ENCODE data around the gene CD1D.

The CD1D gene

GRCh38 chr1:158149577-158150269 is 31.0 kb upstream of the CD1D start:
- H3K27me3 ChIP-seq (ENCODE audit: control insufficient read depth in 2 of 2, insufficient read depth in 2 of 2, low read length in 2 of 2): no peaks in the 10 kb centered on the region
- peaks cover 8 to 9% of the 10 kb centered on the region in 2 donors for H3K4me1 ChIP-seq (ENCODE audit: control insufficient read depth in 2 of 2, insufficient read depth in 2 of 2, low read length in 2 of 2)
- peak overlapping the region in 1 of 2 donors; percentile 35 for H3K9ac ChIP-seq (ENCODE audit: low read depth in 1 of 2, low read length in 2 of 2)
- no peaks in the 10 kb centered on the region for H3K36me3 ChIP-seq (ENCODE audit: control insufficient read depth in 2 of 2, insufficient read depth in 2 of 2, low read length in 2 of 2)
- no peaks in the 10 kb centered on the region for H3K9me3 ChIP-seq (ENCODE audit: control insufficient read depth in 2 of 2, low read length in 2 of 2)
- peak overlapping the region; percentile 22 to 71 for H3K4me3 ChIP-seq (ENCODE audit: low read length in 2 of 2)
- peak overlapping the region; percentile 37 to 49 for H3K27ac ChIP-seq (ENCODE audit: low read depth in 2 of 2, low read length in 2 of 2)

GRCh38 chr1:158150523-158150922 is 30.2 kb upstream of the CD1D start:
- Histone ChIP-seq H3K9ac (ENCODE audit: low read depth in 1 of 2, low read length in 2 of 2) (no peak overlapping the region), H3K27me3 (ENCODE audit: control insufficient read depth in 2 of 2, insufficient read depth in 2 of 2, low read length in 2 of 2) (no peaks in the 10 kb centered on the region), H3K4me1 (ENCODE audit: control insufficient read depth in 2 of 2, insufficient read depth in 2 of 2, low read length in 2 of 2) (peaks cover 8 to 9% of the 10 kb centered on the region in 2 donors), H3K9me3 (ENCODE audit: control insufficient read depth in 2 of 2, low read length in 2 of 2) (no peaks in the 10 kb centered on the region), H3K4me3 (ENCODE audit: low read length in 2 of 2) (peak overlapping the region in 1 of 2 donors; percentile 71), H3K36me3 (ENCODE audit: control insufficient read depth in 2 of 2, insufficient read depth in 2 of 2, low read length in 2 of 2) (no peaks in the 10 kb centered on the region), H3K27ac (ENCODE audit: low read depth in 2 of 2, low read length in 2 of 2) (no peak overlapping the region)

- Histone ChIP-seq H3K9ac (ENCODE audit: low read depth in 1 of 2, low read length in 2 of 2) (no peak overlapping the region), H3K27me3 (ENCODE audit: control insufficient read depth in 2 of 2, insufficient read depth in 2 of 2, low read length in 2 of 2) (no peaks in the 10 kb centered on the region), H3K4me3 (ENCODE audit: low read length in 2 of 2) (no peak overlapping the region), H3K27ac (ENCODE audit: low read depth in 2 of 2, low read length in 2 of 2) (no peak overlapping the region), H3K9me3 (ENCODE audit: control insufficient read depth in 2 of 2, low read length in 2 of 2) (no peaks in the 10 kb centered on the region), H3K36me3 (ENCODE audit: control insufficient read depth in 2 of 2, insufficient read depth in 2 of 2, low read length in 2 of 2) (no peaks in the 10 kb centered on the region), H3K4me1 (ENCODE audit: control insufficient read depth in 2 of 2, insufficient read depth in 2 of 2, low read length in 2 of 2) (peaks cover 8 to 9% of the 10 kb centered on the region in 2 donors)
Observed at GRCh38 chr1:158153179-158153578, 27.5 kb upstream of the CD1D start.

- H3K9ac ChIP-seq (ENCODE audit: low read depth in 1 of 2, low read length in 2 of 2): no peak overlapping the region
- H3K4me1 ChIP-seq (ENCODE audit: control insufficient read depth in 2 of 2, insufficient read depth in 2 of 2, low read length in 2 of 2): peaks cover 7 to 9% of the 10 kb centered on the region in 2 donors
- no peaks in the 10 kb centered on the region for H3K27me3 ChIP-seq (ENCODE audit: control insufficient read depth in 2 of 2, insufficient read depth in 2 of 2, low read length in 2 of 2)
- H3K4me3 ChIP-seq (ENCODE audit: low read length in 2 of 2): no peak overlapping the region
- H3K27ac ChIP-seq (ENCODE audit: low read depth in 2 of 2, low read length in 2 of 2): no peak overlapping the region
- H3K9me3 ChIP-seq (ENCODE audit: control insufficient read depth in 2 of 2, low read length in 2 of 2): no peaks in the 10 kb centered on the region
- H3K36me3 ChIP-seq (ENCODE audit: control insufficient read depth in 2 of 2, insufficient read depth in 2 of 2, low read length in 2 of 2): no peaks in the 10 kb centered on the region
Observed at GRCh38 chr1:158153746-158154444, 26.8 kb upstream of the CD1D start.

- Histone ChIP-seq H3K27me3 (ENCODE audit: control insufficient read depth in 2 of 2, insufficient read depth in 2 of 2, low read length in 2 of 2) (no peaks in the 10 kb centered on the region), H3K36me3 (ENCODE audit: control insufficient read depth in 2 of 2, insufficient read depth in 2 of 2, low read length in 2 of 2) (no peaks in the 10 kb centered on the region), H3K9me3 (ENCODE audit: control insufficient read depth in 2 of 2, low read length in 2 of 2) (no peaks in the 10 kb centered on the region), H3K4me1 (ENCODE audit: control insufficient read depth in 2 of 2, insufficient read depth in 2 of 2, low read length in 2 of 2) (peaks cover 2 to 5% of the 10 kb centered on the region in 2 donors), H3K9ac (ENCODE audit: low read depth in 1 of 2, low read length in 2 of 2) (no peak overlapping the region), H3K4me3 (ENCODE audit: low read length in 2 of 2) (no peak overlapping the region), H3K27ac (ENCODE audit: low read depth in 2 of 2, low read length in 2 of 2) (no peak overlapping the region)
Observed at GRCh38 chr1:158154501-158154900, 26.2 kb upstream of the CD1D start.

GRCh38 chr1:158155673-158156072 is 25.0 kb upstream of the CD1D start:
- H3K9me3 ChIP-seq (ENCODE audit: control insufficient read depth in 2 of 2, low read length in 2 of 2): no peaks in the 10 kb centered on the region
- no peaks in the 10 kb centered on the region for H3K4me1 ChIP-seq (ENCODE audit: control insufficient read depth in 2 of 2, insufficient read depth in 2 of 2, low read length in 2 of 2)
- H3K9ac ChIP-seq (ENCODE audit: low read depth in 1 of 2, low read length in 2 of 2): no peak overlapping the region
- H3K27me3 ChIP-seq (ENCODE audit: control insufficient read depth in 2 of 2, insufficient read depth in 2 of 2, low read length in 2 of 2): no peaks in the 10 kb centered on the region
- H3K27ac ChIP-seq (ENCODE audit: low read depth in 2 of 2, low read length in 2 of 2): no peak overlapping the region
- H3K4me3 ChIP-seq (ENCODE audit: low read length in 2 of 2): no peak overlapping the region
- no peaks in the 10 kb centered on the region for H3K36me3 ChIP-seq (ENCODE audit: control insufficient read depth in 2 of 2, insufficient read depth in 2 of 2, low read length in 2 of 2)

- Histone ChIP-seq H3K27me3 (ENCODE audit: control insufficient read depth in 2 of 2, insufficient read depth in 2 of 2, low read length in 2 of 2) (peaks cover 2 to 3% of the 10 kb centered on the region in 2 donors), H3K4me3 (ENCODE audit: low read length in 2 of 2) (no peak overlapping the region), H3K36me3 (ENCODE audit: control insufficient read depth in 2 of 2, insufficient read depth in 2 of 2, low read length in 2 of 2) (no peaks in the 10 kb centered on the region), H3K27ac (ENCODE audit: low read depth in 2 of 2, low read length in 2 of 2) (no peak overlapping the region), H3K9me3 (ENCODE audit: control insufficient read depth in 2 of 2, low read length in 2 of 2) (no peaks in the 10 kb centered on the region), H3K9ac (ENCODE audit: low read depth in 1 of 2, low read length in 2 of 2) (no peak overlapping the region), H3K4me1 (ENCODE audit: control insufficient read depth in 2 of 2, insufficient read depth in 2 of 2, low read length in 2 of 2) (no peaks in the 10 kb centered on the region)
Observed at GRCh38 chr1:158159597-158159996, 21.1 kb upstream of the CD1D start.

GRCh38 chr1:158161446-158161845 is 19.2 kb upstream of the CD1D start:
- Histone ChIP-seq H3K27ac (ENCODE audit: low read depth in 2 of 2, low read length in 2 of 2) (no peak overlapping the region), H3K4me1 (ENCODE audit: control insufficient read depth in 2 of 2, insufficient read depth in 2 of 2, low read length in 2 of 2) (no peaks in the 10 kb centered on the region), H3K36me3 (ENCODE audit: control insufficient read depth in 2 of 2, insufficient read depth in 2 of 2, low read length in 2 of 2) (no peaks in the 10 kb centered on the region), H3K27me3 (ENCODE audit: control insufficient read depth in 2 of 2, insufficient read depth in 2 of 2, low read length in 2 of 2) (peaks cover 3% of the 10 kb centered on the region in 2 donors), H3K9me3 (ENCODE audit: control insufficient read depth in 2 of 2, low read length in 2 of 2) (no peaks in the 10 kb centered on the region), H3K4me3 (ENCODE audit: low read length in 2 of 2) (no peak overlapping the region), H3K9ac (ENCODE audit: low read depth in 1 of 2, low read length in 2 of 2) (no peak overlapping the region)

GRCh38 chr1:158163000-158163947 is 17.4 kb upstream of the CD1D start:
- Histone ChIP-seq H3K27me3 (ENCODE audit: control insufficient read depth in 2 of 2, insufficient read depth in 2 of 2, low read length in 2 of 2) (peaks cover 3 to 6% of the 10 kb centered on the region in 2 donors), H3K9me3 (ENCODE audit: control insufficient read depth in 2 of 2, low read length in 2 of 2) (no peaks in the 10 kb centered on the region), H3K27ac (ENCODE audit: low read depth in 2 of 2, low read length in 2 of 2) (no peak overlapping the region), H3K36me3 (ENCODE audit: control insufficient read depth in 2 of 2, insufficient read depth in 2 of 2, low read length in 2 of 2) (no peaks in the 10 kb centered on the region), H3K4me3 (ENCODE audit: low read length in 2 of 2) (no peak overlapping the region), H3K4me1 (ENCODE audit: control insufficient read depth in 2 of 2, insufficient read depth in 2 of 2, low read length in 2 of 2) (no peaks in the 10 kb centered on the region), H3K9ac (ENCODE audit: low read depth in 1 of 2, low read length in 2 of 2) (no peak overlapping the region)

GRCh38 chr1:158169105-158169504 is 11.6 kb upstream of the CD1D start:
- peaks cover 4 to 7% of the 10 kb centered on the region in 2 donors for H3K27me3 ChIP-seq (ENCODE audit: control insufficient read depth in 2 of 2, insufficient read depth in 2 of 2, low read length in 2 of 2)
- no peak overlapping the region for H3K9ac ChIP-seq (ENCODE audit: low read depth in 1 of 2, low read length in 2 of 2)
- no peaks in the 10 kb centered on the region for H3K36me3 ChIP-seq (ENCODE audit: control insufficient read depth in 2 of 2, insufficient read depth in 2 of 2, low read length in 2 of 2)
- H3K27ac ChIP-seq (ENCODE audit: low read depth in 2 of 2, low read length in 2 of 2): no peak overlapping the region
- H3K4me1 ChIP-seq (ENCODE audit: control insufficient read depth in 2 of 2, insufficient read depth in 2 of 2, low read length in 2 of 2): no peaks in the 10 kb centered on the region
- no peak overlapping the region for H3K4me3 ChIP-seq (ENCODE audit: low read length in 2 of 2)
- H3K9me3 ChIP-seq (ENCODE audit: control insufficient read depth in 2 of 2, low read length in 2 of 2): no peaks in the 10 kb centered on the region

All from mucosa of rectum (tissue), 2 donors.